Hepatic stellate cell (primary cell): ENCODE measurements around the gene CCNL2.
"Not testable (repeated sequence)": the region's sequence is repeated elsewhere in the genome, so short reads cannot be mapped to it uniquely, and the experiment has no call there.

Source experiments
- DNase-seq: peaks from one replicate; pipeline ENCODE4 v3.0.0; 2011; ENCODE audit warnings: low spot score

Gene CCNL2

DNA sequence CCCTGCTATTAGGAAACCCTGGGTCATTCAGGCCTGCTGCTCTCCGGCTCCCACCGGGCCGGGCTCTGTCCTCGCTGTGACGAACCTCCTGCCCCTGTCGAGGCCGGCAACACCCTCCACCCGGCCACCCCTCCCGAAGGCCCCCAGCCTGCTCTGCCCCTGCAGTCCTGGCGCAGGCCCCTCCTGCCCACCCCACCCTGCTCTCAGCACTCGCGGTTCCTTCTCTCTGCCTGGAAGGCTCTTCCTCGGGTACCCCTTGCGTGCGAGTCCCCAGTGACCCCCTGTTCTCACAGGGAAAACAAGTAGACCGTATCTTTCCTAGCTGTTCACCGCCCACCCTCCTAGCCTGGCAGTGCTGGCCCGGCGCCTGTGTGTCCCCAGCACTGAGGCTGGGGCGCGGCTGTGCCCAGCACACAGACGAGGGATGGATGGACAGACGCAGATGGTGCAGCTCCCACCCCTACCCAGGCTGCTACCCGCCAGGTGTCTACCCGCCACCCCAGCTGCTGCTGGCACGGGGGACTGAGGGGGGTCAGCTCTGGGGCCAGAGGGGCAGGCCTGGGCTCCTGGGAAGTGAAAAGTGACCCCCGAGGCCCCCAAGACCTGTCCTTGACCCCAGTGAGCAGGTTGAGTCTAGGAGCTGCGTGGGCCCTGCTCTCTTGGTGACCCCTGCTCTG, 33.3 kb upstream of the CCNL2 start:
- DNase-seq = peak; percentile 13

DNA sequence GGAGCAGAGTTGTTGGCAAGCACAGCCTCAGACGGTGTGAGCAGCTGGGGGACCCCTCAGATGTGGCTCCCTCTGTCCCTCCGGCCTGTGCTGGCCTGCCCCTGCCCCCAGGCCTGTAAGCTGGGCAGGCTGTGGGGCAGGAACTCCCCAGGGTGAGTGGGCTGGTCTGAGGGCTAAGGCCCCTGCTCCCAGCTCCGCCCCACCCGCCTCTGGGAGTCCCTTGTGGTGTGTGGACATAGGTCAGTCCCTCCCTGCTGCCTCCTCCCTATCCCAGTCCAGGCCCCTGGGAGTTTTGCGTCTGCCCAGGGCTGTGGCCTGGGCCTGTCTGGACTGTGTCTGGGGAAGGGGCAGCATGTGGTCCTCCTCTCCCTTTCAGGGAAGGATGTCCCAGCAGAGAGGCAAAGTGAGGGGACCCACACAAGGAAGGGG, 32.7 kb upstream of the CCNL2 start:
- DNase-seq = peak; percentile 82

DNA sequence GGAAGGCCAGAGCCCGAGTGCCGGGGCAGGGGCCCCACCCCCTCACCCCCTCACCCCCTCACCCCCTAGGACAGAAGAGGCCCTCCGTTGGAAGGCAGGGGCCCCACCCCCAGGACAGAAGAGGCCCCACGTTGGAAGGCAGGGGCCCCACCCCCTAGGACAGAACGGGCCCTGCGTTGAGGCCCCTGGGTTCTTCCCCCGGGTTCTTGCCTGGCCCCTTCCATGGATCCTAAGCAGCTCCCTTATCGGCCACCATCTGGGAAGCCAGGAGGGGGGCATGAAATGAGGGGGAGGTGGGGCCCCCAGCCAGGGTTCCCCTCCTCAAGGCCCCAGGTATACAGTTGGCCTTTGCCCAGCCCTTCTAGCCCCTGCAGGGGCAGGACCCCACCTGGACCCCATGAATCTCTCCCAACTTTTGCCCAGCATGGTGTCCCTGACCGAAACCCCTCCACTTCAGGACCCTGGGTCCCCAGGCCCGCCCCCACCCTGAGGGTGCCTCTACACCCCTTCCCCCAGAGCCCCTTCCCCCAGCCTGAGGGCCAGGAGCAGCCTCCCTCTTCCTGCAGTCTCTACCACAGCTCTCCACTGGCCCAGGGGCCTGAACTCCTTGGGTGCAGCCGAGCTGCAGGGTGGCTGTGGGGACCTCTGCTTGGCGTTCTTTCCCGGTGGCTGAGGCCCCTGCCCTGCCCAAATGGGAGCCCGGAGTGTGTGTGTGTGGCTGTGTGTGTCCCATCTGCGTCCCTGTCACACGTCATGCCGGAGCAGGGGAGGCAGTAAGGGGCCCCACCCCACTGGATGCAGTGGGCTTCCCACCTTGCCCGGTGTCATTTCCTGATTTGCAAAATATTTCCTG, 32.1 kb upstream of the CCNL2 start:
- DNase-seq = no peak

DNA sequence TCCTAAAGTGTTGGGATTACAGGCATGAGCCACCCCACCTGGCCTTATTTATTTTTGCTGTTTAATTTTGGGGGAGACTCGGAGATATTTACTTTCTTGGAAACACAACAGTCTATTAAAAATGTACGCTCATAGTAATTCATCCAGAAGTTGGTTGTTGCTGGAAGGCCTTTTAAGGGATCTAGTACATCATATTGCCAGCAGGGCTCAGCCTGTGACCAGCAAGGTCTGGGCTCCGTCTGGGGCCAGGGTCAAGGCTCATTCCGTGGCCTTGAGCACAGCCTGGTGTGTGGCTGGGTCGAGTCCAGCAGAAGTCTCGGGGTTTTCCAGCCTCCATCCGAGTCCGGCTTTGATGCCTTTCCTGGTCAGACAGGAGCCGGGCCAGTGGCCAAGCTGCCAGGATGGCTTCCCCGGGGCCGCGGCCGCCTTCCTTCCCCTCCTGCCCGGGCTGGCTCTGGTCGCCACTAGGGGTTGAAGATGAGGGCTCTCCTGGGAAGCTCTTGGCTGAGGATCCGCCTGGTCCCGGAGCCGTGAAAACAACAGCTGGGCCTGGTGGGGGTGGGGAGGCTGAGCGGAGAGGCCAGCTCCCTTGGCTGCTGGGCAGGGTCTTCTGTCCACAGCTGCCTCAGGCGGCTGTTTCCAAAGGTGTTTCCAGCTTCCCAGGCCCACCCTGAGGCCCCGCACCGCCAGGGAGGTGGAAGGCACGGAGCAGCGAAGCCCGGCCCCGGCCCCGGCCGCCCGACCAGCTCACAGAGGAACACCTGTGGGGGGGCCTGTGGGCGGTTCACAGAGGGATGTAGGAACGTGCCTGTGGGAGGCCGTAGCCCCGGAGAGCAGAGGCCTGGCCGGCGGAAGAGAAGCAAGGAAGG, 31.2 kb upstream of the CCNL2 start:
- DNase-seq = peak; percentile 88

DNA sequence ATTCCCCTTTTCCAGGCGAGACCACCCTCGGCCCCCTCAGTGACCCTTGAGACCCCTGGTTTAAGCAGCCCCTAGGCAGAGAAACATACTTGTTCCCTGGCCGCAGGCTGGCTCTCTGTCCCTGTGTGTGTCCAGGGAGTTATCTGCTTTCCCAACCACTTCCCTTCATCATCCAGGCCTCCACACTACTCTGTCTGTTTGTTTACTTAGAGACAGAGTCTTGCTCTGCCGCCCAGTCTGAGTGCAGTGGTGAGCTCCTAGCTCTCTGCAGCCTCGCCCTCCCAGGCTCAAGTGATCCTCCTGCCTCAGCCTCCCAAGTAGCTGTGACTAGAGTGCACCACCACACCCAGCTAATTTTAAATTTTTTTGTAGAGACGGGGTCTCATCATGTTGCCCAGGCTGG, 30.5 kb upstream of the CCNL2 start:
- peak; percentile 83 for DNase-seq

DNA sequence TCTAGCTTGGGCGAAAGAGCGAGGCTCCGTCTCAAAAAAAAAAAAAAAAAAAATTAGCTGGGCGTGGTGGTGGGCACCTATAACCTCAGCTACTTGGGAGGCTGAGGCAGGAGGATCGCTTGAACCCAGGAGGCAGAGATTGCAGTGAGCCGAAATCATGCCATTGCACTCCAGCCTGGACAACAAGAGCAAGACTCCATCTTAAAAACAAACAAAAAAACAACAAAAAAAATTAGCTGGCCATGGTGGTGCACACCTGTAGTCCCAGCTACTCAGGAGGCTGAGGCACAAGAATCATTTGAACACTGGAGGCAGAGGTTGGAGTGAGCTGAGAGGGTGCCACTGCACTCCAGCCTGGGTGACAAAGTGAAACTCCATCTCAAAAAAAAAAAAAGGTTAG, 29.8 kb upstream of the CCNL2 start:
- not testable (repeated sequence) for DNase-seq

DNA sequence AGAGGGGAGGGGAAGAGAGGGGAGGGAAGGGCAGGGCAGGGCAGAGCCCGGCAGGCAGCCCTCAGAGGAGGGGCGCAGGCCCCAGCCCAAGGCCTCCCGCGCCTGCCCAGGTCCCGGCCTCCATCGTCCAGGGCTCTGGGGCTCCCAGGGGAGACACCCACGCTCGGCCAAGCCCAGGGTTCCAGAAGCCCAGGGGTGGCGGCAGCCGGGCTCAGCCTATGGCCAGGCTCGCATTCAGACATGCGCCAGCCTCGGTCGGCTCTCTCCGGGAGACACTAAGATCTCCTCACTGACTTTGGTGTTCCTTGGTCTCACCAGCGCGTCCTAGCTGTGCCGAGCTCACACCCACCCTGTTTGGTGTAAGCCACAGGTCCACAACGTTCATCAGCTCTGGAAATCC, 29.0 kb upstream of the CCNL2 start:
- no peak for DNase-seq

DNA sequence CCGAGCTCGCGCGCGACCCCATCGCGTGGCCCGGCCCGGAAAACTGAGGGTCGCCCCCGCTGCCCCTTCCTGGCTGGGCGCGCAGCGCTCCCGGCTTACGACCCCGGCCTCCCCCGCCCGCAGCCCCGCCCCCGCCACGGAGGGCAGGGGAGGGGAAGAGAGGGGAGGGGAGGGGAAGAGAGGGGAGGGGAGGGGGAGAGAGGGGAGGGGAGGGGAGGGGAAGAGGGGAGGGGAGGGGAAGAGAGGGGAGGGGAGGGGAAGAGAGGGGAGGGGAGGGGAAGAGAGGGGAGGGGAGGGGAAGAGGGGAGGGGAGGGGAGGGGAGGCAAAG, 28.6 kb upstream of the CCNL2 start:
- no peak for DNase-seq

DNA sequence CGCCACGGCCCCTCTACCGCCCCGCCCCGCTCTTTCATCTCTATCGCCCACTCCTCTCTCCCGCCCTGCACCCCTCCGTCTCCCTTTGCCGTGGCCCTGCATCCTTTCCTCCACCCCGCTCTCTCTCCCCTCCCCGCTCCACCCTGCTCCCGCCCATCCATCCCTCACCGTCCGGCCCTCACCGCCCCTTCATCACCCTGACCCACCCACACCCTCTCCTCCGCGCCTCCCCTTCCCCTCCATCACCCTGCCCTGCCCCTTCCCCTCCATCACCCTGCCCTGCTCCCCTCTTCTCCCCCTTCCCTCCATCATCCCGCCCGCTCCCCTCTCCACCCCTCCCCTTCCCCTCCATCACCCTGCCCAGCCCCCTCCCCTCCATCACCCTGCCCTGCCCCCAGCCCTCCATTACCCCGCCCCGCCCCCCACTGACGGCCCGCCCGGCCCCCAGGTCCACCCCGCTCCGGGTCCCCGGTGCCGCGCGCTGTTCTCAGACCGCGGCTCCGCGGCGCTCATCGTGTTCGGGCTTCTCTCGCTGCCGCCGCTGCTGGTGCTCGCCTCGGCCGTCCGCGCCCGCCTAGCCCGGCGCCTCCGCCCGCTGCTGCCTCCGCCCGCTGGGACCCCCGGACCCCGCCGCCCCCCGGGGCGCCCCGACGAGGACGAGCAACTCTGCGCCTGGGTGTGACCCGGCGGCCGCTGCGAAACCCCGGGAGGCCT, 28.1 kb upstream of the CCNL2 start:
- DNase-seq = peak; percentile 57

DNA sequence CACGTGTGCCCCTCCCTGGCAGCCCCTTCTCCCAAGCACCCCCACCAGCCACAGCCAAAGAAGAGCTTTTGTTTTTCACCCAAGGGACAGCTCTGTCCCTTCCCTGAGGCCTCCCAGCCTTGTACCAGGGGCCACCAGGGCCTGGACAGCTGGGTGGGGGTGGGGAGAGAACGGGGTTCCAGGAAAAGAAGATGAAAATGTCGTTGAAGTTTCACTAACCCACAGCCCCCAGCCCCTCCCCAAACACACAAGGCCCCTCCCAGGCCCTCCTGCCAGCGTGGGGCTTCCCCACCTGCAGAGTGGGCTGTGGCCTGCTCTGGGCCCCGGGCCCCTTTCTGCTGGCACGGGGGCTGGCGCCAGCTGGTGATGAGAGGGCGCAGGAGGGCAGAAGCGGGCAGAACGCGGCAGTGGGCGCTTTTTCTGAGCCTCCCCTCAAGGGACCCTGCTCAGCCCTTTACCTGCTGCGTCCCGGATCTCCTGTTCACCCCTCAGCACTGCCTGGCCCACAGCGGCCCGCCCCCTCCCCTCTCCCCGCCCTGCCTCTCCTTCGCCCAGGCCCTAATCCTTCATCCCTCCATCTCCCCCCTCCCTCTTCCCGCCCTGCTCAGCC, 27.5 kb upstream of the CCNL2 start:
- no peak for DNase-seq

DNA sequence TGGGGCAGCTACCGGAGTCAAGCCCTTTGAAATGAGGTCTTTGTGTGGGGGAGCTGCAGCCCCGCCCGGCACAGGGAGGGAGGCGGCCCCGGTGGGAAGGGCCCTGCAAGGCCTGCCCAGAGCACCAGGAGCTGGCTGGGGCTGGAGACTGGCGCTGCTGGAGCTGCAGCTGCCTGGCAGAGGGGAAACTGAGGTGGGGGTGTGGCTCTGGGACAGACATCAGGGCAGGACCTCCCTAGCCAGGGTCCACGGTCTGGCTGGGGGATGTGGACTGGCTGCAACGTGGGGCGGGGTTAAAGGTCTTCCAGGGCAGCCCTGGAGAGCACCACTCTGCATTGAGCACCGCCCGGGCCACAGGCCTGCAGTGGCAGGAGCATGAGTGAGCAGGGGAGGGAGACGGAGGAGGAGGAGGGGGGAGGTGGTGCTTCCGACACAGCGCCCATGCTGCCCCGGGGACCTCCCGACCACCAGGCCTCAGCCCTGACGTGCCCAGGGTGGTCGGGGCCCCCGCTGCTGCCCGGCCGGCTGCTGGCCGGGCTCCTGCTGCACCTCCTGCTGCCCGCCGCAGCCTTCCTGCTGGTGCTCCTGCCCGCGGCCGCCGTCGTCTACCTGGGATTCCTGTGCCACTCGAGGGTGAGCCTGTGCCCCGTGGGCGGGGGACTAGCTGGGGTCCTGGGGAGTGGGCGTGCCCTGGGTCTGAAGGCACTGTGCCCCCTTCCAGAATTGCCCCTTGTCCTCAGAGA, 26.8 kb upstream of the CCNL2 start:
- DNase-seq = no peak

DNA sequence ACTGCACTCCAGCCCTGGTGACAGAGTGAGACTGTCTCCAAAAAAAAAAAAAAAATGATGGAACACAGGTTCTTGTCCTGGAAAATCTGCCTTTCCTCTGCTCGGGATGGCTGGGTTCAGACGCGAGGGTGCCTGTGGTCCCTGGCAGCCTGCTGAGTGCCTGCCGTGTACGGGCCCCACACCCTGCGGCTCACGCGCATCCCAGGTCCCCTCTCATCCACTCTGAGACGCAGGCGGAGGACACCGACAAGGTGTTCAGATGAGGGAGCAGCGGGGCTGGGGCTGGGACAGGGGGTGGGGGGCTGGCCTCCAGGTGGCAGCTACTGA, 26.3 kb upstream of the CCNL2 start:
- DNase-seq = no peak

DNA sequence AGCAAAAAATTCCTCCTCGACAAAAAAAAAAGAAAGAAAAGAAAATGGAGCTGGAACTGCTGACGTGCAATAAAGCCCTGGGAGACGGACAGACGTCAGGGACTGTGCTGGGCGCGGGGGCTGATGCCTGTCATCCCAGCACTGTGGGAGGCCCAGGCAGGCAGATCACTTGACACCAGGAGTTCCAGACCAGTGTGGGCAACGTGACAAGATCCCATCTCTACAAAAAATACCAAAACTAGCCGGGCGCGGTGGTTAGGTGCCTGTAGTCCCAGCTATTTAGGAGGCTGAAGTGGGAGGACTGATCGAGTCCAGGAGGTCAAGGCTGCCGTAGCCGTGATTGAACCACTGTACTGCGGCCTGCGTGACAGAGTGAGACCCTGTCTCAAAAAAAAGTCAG, 25.6 kb upstream of the CCNL2 start:
- DNase-seq = no peak

DNA sequence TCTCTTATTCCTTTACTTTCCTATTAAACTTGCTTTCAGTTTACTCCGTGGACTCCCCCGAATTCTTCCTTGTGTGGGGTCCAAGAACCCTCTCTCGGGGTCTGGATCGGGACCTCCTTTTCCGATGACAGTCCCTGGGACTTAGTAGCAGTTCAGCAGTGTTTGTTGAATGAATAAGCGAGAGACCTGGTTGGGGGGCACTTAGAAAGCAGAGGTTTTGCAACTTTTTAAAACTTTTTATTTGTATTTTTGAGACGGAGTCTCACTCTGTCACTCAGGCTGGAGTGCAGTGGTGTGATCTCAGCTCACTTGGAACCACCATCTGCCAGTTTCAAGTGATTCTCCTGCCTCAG, 24.1 kb upstream of the CCNL2 start:
- no peak for DNase-seq

DNA sequence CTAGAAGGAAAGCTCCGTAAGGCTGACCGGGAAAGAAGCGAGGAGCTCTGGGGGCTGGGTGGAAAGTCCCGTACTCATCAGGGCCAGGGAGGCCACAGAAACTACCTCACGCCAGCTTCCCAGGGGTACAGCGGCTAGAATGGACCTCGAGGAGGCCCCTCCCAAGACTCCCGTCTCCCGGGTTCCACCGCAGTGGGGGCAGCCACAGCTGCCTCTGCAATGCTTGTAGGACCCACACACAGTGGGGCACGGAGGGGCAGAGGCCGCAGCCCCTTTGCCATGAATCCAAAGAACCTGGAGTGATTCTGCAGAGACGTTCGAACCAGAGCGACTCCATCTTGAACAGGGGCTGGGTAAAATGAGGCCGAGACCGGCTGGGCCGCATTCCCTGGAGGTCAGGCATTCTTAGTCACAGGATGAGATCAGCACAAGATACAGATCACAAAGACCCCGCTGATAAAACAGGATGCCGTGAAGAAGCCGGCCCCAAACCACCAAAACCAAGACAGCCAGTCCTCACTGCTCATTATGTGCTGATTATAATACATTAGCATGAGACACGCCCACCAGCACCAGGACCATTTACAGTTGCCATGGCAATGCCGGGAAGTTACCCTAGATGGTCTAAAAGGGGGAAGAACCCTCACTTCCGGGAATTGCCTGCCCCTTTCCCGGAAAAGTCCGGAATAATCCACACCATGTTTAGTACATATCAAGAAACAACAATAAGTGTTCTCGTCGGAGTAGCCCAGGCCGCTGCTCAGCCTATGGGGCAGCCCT, 23.5 kb upstream of the CCNL2 start:
- no peak for DNase-seq

DNA sequence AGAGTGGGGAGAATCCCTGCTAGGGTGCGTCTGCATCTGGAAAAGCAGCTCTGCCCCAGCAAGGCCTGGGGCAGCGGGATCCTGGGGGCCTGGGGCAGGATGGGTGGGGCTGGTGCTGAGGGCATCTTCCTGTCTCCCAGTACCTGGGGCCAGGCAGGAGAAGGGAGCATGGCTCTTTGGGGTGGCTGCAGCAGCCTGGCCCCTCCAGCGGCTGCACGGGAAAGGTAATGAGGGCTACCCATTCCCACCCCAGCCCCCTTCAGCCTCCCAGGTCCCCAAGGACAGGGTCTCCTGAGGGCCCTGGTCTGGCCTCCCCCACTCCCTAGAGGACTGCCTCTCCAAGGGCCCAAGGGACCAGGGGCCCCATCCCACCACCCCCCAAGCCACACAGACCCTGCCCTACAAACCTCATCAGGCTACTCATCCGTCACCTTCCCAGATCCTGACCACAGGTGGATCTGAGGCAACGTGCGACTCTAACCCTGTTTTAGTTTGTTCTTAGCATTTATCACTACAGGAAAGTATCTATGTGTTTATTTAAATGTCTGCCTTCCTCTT, 22.9 kb upstream of the CCNL2 start:
- DNase-seq = no peak

DNA sequence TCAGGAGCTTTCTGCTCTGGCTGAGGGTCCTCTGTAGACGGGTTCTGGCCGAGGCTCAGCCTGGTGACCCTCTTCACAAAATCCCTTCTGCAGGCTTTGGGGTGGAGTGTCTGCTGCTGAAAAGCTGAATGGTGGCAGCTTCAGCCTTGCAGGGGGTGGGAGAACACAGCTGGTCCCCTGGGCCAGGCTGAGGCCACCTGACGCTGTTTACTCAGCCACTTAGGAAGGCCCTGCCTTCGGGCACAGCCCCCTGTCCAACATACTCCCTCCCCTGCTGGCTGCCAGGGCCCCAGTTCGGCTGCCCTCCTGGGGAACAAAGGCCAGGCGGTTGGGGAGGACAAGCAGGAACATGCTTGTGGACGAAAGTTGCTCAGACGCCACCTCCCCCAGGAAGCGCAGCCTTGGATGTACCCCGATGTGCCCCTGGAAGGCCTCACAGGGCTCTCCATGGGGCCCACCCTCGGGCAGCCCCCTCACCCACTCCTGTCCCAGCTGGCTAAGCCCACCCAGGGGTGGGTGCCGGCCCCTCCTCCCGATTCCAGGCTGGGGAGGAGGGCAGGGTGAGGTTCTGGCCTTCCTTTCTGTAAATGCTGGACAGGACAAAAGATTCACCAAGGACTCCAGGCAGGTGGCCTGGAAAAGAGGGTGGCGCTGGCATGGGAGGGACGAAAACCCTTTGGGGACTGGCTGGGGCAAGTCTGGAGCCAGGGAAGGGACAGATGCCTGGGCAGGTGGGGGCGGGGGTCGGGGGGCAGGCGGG, 22.2 kb upstream of the CCNL2 start, which contains the start of gene ANKRD65:
TSS of gene ANKRD65 (minus strand) at position 130 of the 760 bp plus-strand sequence. CDS start 271 bp downstream, outside the sequence.
- DNase-seq = no peak

DNA sequence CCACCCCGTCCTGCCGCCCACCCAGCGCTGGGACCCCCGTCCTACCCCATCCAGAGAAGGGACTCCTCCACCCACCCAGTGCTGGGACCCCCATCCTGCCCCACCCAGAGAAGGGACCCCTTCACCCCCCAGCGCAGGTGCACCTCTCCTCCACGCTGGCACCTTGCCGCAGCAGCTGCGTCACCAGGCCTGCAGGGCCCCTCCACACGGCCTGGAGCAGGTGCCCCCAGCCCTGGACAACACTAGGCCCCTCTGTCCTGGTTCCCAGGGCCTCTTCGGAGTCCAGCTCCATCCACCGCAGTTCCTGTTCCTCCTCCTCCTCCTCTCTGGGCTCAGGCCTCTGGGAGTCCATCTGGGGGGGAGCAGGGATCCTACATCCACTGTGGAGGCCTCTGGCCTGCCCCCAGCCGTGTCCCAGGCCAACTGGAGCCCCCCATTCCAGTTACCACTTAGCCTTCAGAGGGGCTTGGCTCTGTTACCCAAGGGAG, 21.6 kb upstream of the CCNL2 start:
- DNase-seq = no peak
